GM12874 (cell line): ENCODE measurements around the gene KLK4.

Experiments
- TF ChIP-seq, protein P1 (sequence below): IDR thresholded peaks from 2 replicates; pipeline ENCODE4 v1.5.1; 2011; ENCODE audit warnings: low read depth, mild to moderate bottlenecking, control low read depth, low read length, moderate library complexity; ENCODE audit not compliant: insufficient read depth

The KLK4 gene

DNA sequence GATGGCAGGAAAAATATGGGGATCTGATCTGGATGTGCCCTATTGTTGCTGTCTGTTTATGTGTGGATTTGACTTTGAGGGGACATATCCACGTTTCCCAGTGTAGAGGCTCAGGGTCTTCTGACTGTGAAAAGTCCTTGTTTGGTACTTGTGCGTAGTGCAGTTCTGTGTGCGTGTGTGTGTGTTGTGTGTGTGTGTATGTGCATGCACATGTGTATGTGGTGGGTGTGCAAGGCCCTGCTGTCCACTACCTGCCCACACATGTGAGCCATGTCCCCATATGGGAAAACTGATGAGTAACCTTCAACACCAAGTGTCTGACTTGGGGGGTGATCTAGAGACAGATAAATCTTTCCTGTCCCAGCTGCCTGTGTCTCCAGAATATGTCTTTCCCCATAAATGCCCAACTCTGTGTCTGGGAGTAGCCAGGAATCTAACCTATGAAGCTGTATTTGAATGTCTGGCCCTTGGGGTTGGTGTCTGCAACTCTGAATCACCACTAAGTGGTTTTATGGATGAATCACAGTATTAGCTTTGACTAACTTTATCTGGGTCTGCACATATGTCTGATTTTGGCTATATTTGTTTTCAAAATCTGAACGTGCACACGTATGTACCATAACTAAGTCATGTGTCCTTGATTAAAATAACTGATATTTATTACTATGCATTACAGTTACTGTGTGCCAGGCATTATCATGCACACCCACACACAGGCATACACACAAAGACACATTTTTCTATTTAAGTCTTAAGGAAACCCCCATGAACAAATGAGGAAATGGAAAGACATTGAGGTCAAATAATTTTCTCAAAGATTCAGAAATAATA lies 20.6 kb downstream of the KLK4 start:
- TF ChIP-seq, protein P1, sequence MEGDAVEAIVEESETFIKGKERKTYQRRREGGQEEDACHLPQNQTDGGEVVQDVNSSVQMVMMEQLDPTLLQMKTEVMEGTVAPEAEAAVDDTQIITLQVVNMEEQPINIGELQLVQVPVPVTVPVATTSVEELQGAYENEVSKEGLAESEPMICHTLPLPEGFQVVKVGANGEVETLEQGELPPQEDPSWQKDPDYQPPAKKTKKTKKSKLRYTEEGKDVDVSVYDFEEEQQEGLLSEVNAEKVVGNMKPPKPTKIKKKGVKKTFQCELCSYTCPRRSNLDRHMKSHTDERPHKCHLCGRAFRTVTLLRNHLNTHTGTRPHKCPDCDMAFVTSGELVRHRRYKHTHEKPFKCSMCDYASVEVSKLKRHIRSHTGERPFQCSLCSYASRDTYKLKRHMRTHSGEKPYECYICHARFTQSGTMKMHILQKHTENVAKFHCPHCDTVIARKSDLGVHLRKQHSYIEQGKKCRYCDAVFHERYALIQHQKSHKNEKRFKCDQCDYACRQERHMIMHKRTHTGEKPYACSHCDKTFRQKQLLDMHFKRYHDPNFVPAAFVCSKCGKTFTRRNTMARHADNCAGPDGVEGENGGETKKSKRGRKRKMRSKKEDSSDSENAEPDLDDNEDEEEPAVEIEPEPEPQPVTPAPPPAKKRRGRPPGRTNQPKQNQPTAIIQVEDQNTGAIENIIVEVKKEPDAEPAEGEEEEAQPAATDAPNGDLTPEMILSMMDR = no peak

DNA sequence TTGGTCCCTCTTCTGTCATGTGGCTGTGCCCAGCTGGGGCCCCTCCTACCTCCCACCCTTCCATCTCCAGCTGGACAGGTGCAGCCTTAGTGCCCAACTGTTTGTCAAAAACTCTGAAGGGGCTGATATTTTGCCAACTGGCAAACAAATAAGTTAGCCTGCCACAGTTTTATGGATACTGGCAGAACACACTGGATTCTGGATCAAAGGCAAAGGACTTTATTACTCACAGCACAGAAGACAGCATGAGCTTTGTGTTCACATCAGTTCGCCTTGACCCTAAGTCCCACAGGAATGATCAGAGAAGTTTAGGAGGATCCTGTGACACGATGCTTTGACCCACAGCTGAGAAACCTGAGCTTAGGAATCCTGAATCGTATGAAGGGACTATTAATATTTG lies 21.6 kb downstream of the KLK4 start:
- TF ChIP-seq, protein P1 = no peak

DNA sequence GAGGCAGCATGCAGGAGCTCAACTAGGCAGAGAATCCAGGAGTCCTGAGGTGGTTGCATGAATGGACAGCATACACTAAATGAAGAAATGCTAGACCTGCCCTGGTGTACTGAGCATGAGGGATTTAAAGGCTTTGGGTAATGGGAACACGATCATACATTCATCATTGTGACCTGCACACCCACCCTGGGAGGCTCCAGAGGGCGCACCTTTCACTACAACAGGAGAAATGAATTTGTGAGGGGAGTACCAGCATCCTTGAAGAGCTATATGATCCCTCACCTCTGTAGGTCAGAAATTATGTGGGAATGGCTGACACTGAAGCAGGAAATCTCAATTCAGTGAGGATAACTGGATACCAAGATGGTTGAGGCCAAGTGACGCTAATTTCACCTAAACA lies 29.0 kb downstream of the KLK4 start:
- TF ChIP-seq, protein P1 = no peak

DNA sequence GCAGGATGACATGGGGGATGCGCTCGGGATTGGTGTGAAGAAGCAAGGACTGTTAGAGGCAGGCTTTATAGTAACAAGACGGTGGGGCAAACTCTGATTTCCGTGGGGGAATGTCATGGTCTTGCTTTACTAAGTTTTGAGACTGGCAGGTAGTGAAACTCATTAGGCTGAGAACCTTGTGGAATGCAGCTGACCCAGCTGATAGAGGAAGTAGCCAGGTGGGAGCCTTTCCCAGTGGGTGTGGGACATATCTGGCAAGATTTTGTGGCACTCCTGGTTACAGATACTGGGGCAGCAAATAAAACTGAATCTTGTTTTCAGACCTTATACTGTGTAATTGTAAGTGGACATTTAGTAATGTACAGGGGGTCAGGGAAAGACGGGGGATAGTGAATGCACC lies 31.0 kb downstream of the KLK4 start:
- TF ChIP-seq, protein P1 = no peak

DNA sequence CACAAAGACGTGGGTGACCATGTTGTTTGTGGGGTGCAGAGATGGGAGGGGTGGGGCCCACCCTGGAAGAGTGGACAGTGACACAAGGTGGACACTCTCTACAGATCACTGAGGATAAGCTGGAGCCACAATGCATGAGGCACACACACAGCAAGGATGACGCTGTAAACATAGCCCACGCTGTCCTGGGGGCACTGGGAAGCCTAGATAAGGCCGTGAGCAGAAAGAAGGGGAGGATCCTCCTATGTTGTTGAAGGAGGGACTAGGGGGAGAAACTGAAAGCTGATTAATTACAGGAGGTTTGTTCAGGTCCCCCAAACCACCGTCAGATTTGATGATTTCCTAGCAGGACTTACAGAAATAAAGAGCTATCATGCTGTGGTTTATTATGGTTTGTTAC lies 32.3 kb downstream of the KLK4 start:
- TF ChIP-seq, protein P1 = no peak

DNA sequence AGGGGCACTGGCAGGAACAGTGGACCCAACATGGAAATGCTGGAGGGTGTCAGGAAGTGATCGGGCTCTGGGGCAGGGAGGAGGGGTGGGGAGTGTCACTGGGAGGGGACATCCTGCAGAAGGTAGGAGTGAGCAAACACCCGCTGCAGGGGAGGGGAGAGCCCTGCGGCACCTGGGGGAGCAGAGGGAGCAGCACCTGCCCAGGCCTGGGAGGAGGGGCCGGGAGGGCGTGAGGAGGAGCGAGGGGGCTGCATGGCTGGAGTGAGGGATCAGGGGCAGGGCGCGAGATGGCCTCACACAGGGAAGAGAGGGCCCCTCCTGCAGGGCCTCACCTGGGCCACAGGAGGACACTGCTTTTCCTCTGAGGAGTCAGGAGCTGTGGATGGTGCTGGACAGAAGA lies 33.9 kb downstream of the KLK4 start:
- TF ChIP-seq, protein P1 = no peak

DNA sequence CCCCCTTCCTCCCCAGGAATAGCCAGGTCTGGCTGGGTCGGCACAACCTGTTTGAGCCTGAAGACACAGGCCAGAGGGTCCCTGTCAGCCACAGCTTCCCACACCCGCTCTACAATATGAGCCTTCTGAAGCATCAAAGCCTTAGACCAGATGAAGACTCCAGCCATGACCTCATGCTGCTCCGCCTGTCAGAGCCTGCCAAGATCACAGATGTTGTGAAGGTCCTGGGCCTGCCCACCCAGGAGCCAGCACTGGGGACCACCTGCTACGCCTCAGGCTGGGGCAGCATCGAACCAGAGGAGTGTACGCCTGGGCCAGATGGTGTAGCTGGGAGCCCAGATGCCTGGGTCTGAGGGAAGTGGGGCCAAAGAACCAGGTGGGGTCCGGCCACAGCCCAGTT lies 34.7 kb downstream of the KLK4 start:
- TF ChIP-seq, protein P1 = no peak
